Activated naive CD4-positive, alpha-beta T cell treated with anti-CD3 and anti-CD28 coated beads, Interleukin-2, amount 50 U/mL, for 24 hours (primary cell): ENCODE results near the gene CCDC169.
"Not testable (repeated sequence)": the region's sequence is repeated elsewhere in the genome, so short reads cannot be mapped to it uniquely, and the experiment has no call there.

Experiments used
- H3K27ac Mint-ChIP-seq: one replicate; pipeline ENCODE4 v1.8.0; 2021; ENCODE audit warnings: mild to moderate bottlenecking, mixed read lengths
- H3K27me3 Mint-ChIP-seq: one replicate; pipeline ENCODE4 v1.8.0; 2021; ENCODE audit warnings: mixed read lengths
- H3K36me3 Mint-ChIP-seq: one replicate; pipeline ENCODE4 v1.8.0; 2021; ENCODE audit warnings: mixed read lengths
- H3K4me1 Mint-ChIP-seq: one replicate; pipeline ENCODE4 v1.8.0; 2021; ENCODE audit warnings: mixed read lengths
- H3K4me3 Mint-ChIP-seq: one replicate; pipeline ENCODE4 v1.8.0; 2021; ENCODE audit warnings: mild to moderate bottlenecking, mixed read lengths
- H3K9me3 Mint-ChIP-seq: one replicate; pipeline ENCODE4 v1.8.0; 2021; ENCODE audit warnings: mixed read lengths

CCDC169 gene

DNA sequence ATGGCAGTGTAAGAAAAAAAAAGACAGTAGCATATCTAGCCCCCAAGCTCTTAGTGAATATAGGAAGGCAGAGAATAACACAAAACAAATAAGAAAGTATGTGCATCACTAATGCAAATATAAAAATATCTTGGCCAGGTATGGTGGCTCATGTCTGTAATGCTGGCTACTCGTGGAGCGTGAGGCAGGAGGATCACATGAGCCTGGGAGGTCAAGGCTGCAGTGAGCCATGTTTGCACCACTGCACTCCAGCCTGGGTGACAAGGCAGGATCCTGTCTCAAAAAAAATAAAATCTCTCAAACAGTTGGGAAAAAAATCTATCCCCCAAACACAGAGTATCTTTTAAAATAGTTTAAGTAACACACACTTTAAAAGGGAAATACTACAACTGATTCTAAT lies 31.2 kb upstream of the CCDC169 start:
- no peak overlapping the region for H3K27ac Mint-ChIP-seq

GRCh38 chr13:36325912-36326311 lies 28.3 kb upstream of the CCDC169 start:
- Mint-ChIP-seq H3K9me3 (no peaks in the 10 kb centered on the region), H3K4me1 (no peaks in the 10 kb centered on the region), H3K4me3 (no peak overlapping the region), H3K36me3 (peaks cover 23% of the 10 kb centered on the region), H3K27ac (no peak overlapping the region), H3K27me3 (no peaks in the 10 kb centered on the region)

More for the DNA sequence above, 31.2 kb upstream of the CCDC169 start:
- H3K9me3 Mint-ChIP-seq: no peaks in the 10 kb centered on the region
- H3K27me3 Mint-ChIP-seq: no peaks in the 10 kb centered on the region
- H3K4me1 Mint-ChIP-seq: peaks cover 10% of the 10 kb centered on the region
- no peak overlapping the region for H3K4me3 Mint-ChIP-seq
- H3K36me3 Mint-ChIP-seq: peaks cover 22% of the 10 kb centered on the region

DNA sequence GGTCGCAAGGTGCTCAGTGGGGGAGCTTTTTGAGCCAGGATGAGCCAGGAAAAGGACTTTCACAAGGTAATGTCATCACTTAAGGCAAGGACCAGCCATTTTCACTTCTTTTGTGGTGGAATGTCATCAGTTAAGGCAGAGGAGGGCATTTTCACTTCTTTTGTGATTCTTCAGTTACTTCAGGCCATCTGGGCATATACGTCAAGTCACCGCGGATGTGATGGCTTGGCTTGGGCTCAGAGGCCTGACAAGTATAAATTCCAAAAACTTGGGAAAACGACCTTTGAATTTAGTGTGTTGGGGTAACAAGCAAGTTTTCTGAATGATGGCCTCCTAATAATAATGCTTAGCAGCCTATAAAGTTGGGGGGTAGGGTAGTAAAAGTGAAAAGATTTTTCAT lies 27.3 kb upstream of the CCDC169 start:
- H3K4me3 Mint-ChIP-seq, H3K9me3 Mint-ChIP-seq, H3K4me1 Mint-ChIP-seq, H3K27ac Mint-ChIP-seq, H3K27me3 Mint-ChIP-seq: not testable (repeated sequence)
- peaks cover 24% of the 10 kb centered on the region for H3K36me3 Mint-ChIP-seq

GRCh38 chr13:36323951-36324566 lies 26.4 kb upstream of the CCDC169 start:
- Mint-ChIP-seq H3K36me3 (peaks cover 24% of the 10 kb centered on the region), H3K27ac (no peak overlapping the region), H3K4me1 (no peaks in the 10 kb centered on the region), H3K4me3 (no peak overlapping the region), H3K27me3 (no peaks in the 10 kb centered on the region), H3K9me3 (no peaks in the 10 kb centered on the region)

- Mint-ChIP-seq H3K4me3 (no peak overlapping the region), H3K9me3 (no peaks in the 10 kb centered on the region), H3K27ac (no peak overlapping the region), H3K36me3 (peaks cover 24% of the 10 kb centered on the region), H3K27me3 (no peaks in the 10 kb centered on the region), H3K4me1 (no peaks in the 10 kb centered on the region)
Observed at GRCh38 chr13:36323408-36323807, 25.8 kb upstream of the CCDC169 start.

DNA sequence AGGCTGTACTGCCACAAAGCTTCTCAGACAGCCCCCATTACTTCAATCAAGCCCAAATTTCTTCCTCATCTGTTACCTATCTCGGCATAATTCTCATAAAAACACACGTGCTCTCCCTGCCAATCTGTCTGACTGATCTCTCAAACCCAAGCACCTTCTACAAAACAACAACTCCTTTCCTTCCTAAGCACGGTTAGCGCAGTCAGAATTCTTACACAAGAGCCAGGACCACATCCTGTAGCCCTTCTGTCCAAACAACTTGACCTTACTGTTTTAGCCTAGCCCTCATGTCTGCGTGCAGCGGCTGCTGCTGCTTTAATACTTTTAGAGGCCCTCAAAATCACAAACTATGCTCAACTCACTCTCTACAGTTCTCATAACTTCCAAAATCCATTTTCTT lies 22.2 kb upstream of the CCDC169 start:
- H3K36me3 Mint-ChIP-seq: peaks cover 21% of the 10 kb centered on the region
- H3K4me1 Mint-ChIP-seq, H3K27me3 Mint-ChIP-seq, H3K4me3 Mint-ChIP-seq, H3K9me3 Mint-ChIP-seq, H3K27ac Mint-ChIP-seq: not testable (repeated sequence)

GRCh38 chr13:36313047-36313969 lies 15.7 kb upstream of the CCDC169 start:
- H3K27me3 Mint-ChIP-seq: no peaks in the 10 kb centered on the region
- no peaks in the 10 kb centered on the region for H3K9me3 Mint-ChIP-seq
- H3K4me3 Mint-ChIP-seq: no peak overlapping the region
- no peak overlapping the region for H3K27ac Mint-ChIP-seq
- H3K36me3 Mint-ChIP-seq: peaks cover 32% of the 10 kb centered on the region
- no peaks in the 10 kb centered on the region for H3K4me1 Mint-ChIP-seq

DNA sequence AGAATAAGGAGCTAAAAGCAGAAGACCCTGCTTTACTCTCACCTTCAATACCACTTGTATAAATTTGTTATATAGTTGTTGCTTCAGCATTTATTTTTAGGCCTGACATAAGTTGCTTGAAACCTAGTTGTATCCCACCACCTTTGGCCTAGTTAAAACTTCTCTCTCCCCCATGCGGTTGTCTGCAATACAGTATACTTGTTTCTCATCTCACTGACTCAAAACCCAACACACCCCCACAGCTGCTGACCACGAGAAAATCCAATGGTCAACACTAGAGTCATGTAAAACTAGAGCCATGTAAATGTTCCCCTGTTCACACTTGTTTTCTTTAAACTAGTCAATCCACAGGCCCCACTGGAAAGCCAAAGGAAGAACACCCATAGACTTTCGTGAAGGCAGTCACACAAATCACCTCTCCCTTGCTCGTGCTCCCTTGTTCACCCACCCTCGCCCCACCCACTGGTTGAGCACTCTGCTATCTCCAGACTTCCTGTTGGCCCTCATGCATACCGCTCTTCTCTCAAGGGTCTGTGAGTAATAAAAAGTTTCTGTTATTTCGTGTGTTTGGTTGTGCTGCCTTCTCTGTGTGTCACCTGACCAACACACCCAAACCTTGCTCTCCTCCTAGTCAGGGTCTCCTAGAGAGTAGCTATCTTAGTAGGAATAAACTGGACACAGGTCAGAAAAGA lies 12.9 kb upstream of the CCDC169 start:
- Mint-ChIP-seq H3K27ac (no peak overlapping the region), H3K36me3 (peaks cover 28% of the 10 kb centered on the region), H3K4me3 (no peak overlapping the region), H3K27me3 (no peaks in the 10 kb centered on the region), H3K4me1 (no peaks in the 10 kb centered on the region), H3K9me3 (no peaks in the 10 kb centered on the region)

DNA sequence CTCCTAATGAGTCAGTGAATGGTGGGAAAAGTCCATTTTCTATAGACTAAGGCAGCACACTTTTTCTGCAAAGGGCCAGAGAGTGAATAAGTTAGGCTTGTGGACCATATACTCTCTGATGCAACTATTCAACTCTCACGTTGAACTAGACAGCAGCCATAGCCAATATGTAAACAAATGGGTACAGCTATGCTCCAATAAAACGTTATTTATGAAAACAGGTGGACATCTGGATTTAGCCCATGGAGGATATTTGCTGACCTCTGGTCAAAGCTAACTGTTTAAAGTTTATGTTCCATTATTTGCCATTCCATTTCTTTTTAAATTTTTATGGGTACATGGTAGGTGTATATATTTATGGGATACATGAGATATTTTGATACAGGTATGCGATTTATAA lies 4.7 kb upstream of the CCDC169 start:
- H3K27me3 Mint-ChIP-seq: peaks cover 10% of the 10 kb centered on the region
- no peaks in the 10 kb centered on the region for H3K9me3 Mint-ChIP-seq
- H3K27ac Mint-ChIP-seq: no peak overlapping the region
- H3K4me3 Mint-ChIP-seq: no peak overlapping the region
- peaks cover 3% of the 10 kb centered on the region for H3K36me3 Mint-ChIP-seq
- peaks cover 10% of the 10 kb centered on the region for H3K4me1 Mint-ChIP-seq

- H3K36me3 Mint-ChIP-seq, H3K9me3 Mint-ChIP-seq, H3K4me3 Mint-ChIP-seq, H3K27ac Mint-ChIP-seq: not testable (repeated sequence)
- peaks cover 15% of the 10 kb centered on the region for H3K4me1 Mint-ChIP-seq
- peaks cover 25% of the 10 kb centered on the region for H3K27me3 Mint-ChIP-seq
Observed at GRCh38 chr13:36299469-36299868, 1.9 kb upstream of the CCDC169 start.

GRCh38 chr13:36298535-36299068 lies 988 bp upstream of the CCDC169 start:
- H3K27ac Mint-ChIP-seq: no peak overlapping the region
- H3K27me3 Mint-ChIP-seq: peaks cover 26% of the 10 kb centered on the region
- no peaks in the 10 kb centered on the region for H3K9me3 Mint-ChIP-seq
- H3K36me3 Mint-ChIP-seq: no peaks in the 10 kb centered on the region
- H3K4me3 Mint-ChIP-seq: peak overlapping the region; percentile 87
- H3K4me1 Mint-ChIP-seq: peaks cover 15% of the 10 kb centered on the region

GRCh38 chr13:36294096-36294495 lies 3.5 kb downstream of the CCDC169 start:
- H3K27ac Mint-ChIP-seq: no peak overlapping the region
- no peaks in the 10 kb centered on the region for H3K36me3 Mint-ChIP-seq
- H3K4me1 Mint-ChIP-seq: peaks cover 15% of the 10 kb centered on the region
- no peak overlapping the region for H3K4me3 Mint-ChIP-seq
- H3K27me3 Mint-ChIP-seq: peaks cover 38% of the 10 kb centered on the region
- no peaks in the 10 kb centered on the region for H3K9me3 Mint-ChIP-seq

DNA sequence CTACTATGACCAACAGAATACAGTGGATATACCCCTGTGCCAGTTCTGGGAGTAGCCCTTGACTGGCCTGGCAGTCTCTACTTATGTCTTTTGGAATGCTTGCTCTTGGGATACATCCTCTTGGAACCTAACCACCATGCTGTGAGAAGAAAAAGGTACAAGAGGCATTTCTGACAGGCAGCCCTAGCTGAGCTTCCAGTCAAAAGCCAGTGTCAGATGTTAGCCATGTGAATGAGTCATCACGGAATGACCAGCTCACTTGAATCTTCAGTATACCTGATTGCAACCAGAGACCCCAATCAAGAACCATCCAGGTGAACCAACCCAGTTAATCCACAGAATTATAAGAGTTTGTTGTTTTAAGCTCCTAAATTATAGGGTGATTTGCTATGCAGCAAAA lies 4.1 kb downstream of the CCDC169 start:
- H3K4me1 Mint-ChIP-seq: peaks cover 15% of the 10 kb centered on the region
- H3K27ac Mint-ChIP-seq: no peak overlapping the region
- no peaks in the 10 kb centered on the region for H3K36me3 Mint-ChIP-seq
- no peaks in the 10 kb centered on the region for H3K9me3 Mint-ChIP-seq
- peaks cover 37% of the 10 kb centered on the region for H3K27me3 Mint-ChIP-seq
- no peak overlapping the region for H3K4me3 Mint-ChIP-seq

GRCh38 chr13:36288794-36289391 lies 8.7 kb downstream of the CCDC169 start:
- Mint-ChIP-seq H3K27me3 (peaks cover 18% of the 10 kb centered on the region), H3K4me1 (no peaks in the 10 kb centered on the region), H3K36me3 (no peaks in the 10 kb centered on the region), H3K9me3 (no peaks in the 10 kb centered on the region), H3K4me3 (no peak overlapping the region), H3K27ac (no peak overlapping the region)

DNA sequence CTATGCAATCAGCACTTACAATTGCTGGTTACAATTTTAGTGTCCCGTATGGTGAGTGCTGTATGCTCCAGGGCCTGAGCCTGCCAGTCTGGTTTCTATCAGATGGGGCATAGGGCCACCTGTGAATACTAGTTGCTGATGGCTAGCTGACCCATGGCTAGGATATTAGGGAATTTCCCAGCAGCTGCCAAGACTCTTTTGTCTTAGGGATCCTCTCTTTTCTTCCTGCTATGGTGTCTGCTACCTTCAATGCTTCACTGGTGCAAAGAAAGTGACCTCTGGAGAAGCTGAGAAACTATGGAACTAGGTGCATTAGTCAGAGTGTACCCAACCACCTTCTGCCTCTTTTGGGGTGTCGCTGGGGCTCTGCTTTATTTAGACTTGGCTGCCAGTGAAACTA lies 11.6 kb downstream of the CCDC169 start:
- Mint-ChIP-seq H3K4me1 (no peaks in the 10 kb centered on the region), H3K27ac (no peak overlapping the region), H3K4me3 (no peak overlapping the region), H3K9me3 (no peaks in the 10 kb centered on the region), H3K27me3 (peaks cover 16% of the 10 kb centered on the region), H3K36me3 (no peaks in the 10 kb centered on the region)
